Heart right ventricle (tissue), 16 donors: ENCODE results near the gene STOX1. TPM values are rescaled to one million over a fixed set of nuclear protein-coding genes. Genes with fewer than 3 reads are reported as not detected.

Experiments
- ATAC-seq, 8 donors: fragments of 200-7000 bp; cut with Tn5 transposase; one replicate each; pipeline ENCODE4 v1.9.1; 2020; ENCODE audit warnings: mild to moderate bottlenecking in 8 of 8, moderate library complexity in 8 of 8, moderate number of reproducible peaks in 1 of 8
- DNase-seq, 2 donors: peaks; one replicate each; pipeline ENCODE4 v3.0.0-alpha.2; 2020
- H3K27ac ChIP-seq, 10 donors: fragments of 200-600 bp; sonication (generic) in 2 of 10; one replicate each; pipeline versions ENCODE4 v1.5.0 to v1.8.0; 2020 to 2022; ENCODE audit warnings: mild to moderate bottlenecking in 3 of 10
- H3K27me3 ChIP-seq, 7 donors: fragments of 200-600 bp; one replicate each; pipeline ENCODE4 v1.8.0; 2021 to 2022; ENCODE audit warnings: mild to moderate bottlenecking in 2 of 7
- H3K36me3 ChIP-seq, 9 donors: fragments of 200-600 bp; sonication (generic) in 1 of 9; one replicate each; pipeline versions ENCODE4 v1.5.0 to v1.8.0; 2020 to 2022; ENCODE audit warnings: mild to moderate bottlenecking in 2 of 9
- H3K4me1 ChIP-seq, 9 donors: fragments of 200-600 bp; sonication (generic) in 1 of 9; one replicate each; pipeline versions ENCODE4 v1.5.0 to v1.8.0; 2020 to 2022; ENCODE audit warnings: mild to moderate bottlenecking in 4 of 9
- H3K4me3 ChIP-seq, 10 donors: fragments of 200-600 bp; sonication (generic) in 2 of 10; one replicate each; pipeline versions ENCODE4 v1.5.0 to v1.8.0; 2020 to 2022; ENCODE audit warnings: mild to moderate bottlenecking in 7 of 10, moderate library complexity in 2 of 10
- H3K9me3 ChIP-seq, 11 donors: fragments of 200-600 bp in 10 of 11; sonication (generic) in 2 of 11; one replicate each; pipeline versions ENCODE4 v1.5.0 to v1.8.0; 2013 to 2022; ENCODE audit warnings: mild to moderate bottlenecking in 2 of 11, control low read depth in 1 of 11, moderate library complexity in 1 of 11
- WGBS, 2 donors: extraction: QIAGEN DNeasy Blood & Tissue Kit; methylation state at CpG; one replicate each; pipeline ENCODE4 v1.1.7; 2013; ENCODE audit warnings: inconsistent platforms in 1 of 2; 5-methylcytosine and 5-hydroxymethylcytosine counted together
- intact Hi-C, 10 donors: fragments of 100-400 bp; cut with DNase I; formaldehyde crosslinking; loops; one replicate each; pipeline versions ENCODE4 v1.11.1 to v1.14.2; 2022
- polyA plus RNA-seq, 2 donors: library from polyadenylated mRNA; stranded (reverse); fragments of 200-250 nt; gene quantifications; one replicate each; pipeline ENCODE4 v1.2.3, GENCODE V29; 2013
- total RNA-seq, 10 donors: library from RNA; stranded (reverse); fragmentation: NEBNext Ultra II Directional in 3 of 10; extraction: Animal tissue kit (Norgen Biotek cat#: 25700) in 3 of 10; gene quantifications; one replicate each; pipeline versions ENCODE4 v1.2.1 to v1.2.4, GENCODE V29; 2021 to 2023
- TF ChIP-seq, protein P1 (sequence below), 9 donors: fragments of 200-600 bp; sonication (generic) in 2 of 9; IDR thresholded peaks; one replicate each; pipeline versions ENCODE4 v1.5.0 to v1.8.0; 2021 to 2022; ENCODE audit warnings: antibody characterized with exemption in 9 of 9, mild to moderate bottlenecking in 5 of 9, moderate library complexity in 1 of 9
- donor health status: Arrhythmogenic right ventricular cardiomyopathy.
- donor health status: ischemic (EF 13 %, LVEDD 7.1; RV severe dilation, severe dysfunction).
- donor health status: healthy with polysubstance abuse.
- donor health status: DM: no; HTN: yes; CAD: no.
- donor health status: DM: no; HTN: no; CAD: no.
- donor health status: ischemic (EF 25% LVEDD 6.9; RV normal size, moderate dysfunction).
- donor health status: ischemic (EF 25% LVEDD 5.7; RV mildly dilated, moderate dysfunction).
- donor health status: healthy.
- donor health status: DM: yes; HTN: yes; CAD: no.
- donor health status: Ischemic cardiomyopathy.
- donor health status: ischemic (EF 35%, LVEDD 5.7; RV mildly dilated, moderate dysfunction).
- donor health status: nonischemic (EF 11% LVEDD 7.7; RV severe dilation, severe dysfunction).
- donor health status: DM: yes; HTN: yes; CAD: no.
- donor health status: PGD.
- donor health status: ischemic (EF 29% LVEDD 5.4; RV normal size, mild dysfunction).
- donor health status: nonischemic (EF 23%, LVEDD 6.1; RV moderate dilation, normal function).

Gene STOX1
- total and polyA plus RNA-seq, 12 donors: 0.09 to 1.9 (median 0.25) TPM; not detected in 2

DNA sequence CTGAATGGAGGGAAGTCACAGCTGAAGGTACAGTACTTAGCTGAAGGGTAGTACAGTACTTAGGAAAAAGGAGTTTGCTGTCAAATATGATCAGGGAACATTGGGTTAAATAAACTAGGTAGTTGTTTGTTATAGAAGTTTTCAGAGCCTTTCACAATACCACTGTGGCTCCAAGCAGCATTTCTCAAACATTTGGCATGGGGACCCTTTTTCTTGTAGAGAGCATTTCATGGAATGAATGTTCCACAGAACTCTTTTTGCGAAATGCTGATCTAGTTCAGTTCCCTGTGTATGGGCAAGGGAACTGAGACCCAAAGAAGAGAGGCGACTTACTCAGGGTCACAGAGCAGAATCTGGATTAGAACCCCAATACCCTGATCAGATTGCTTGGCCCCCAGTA lies 42.3 kb downstream of the STOX1 start:
- H3K36me3 ChIP-seq: no peaks in the 10 kb centered on the region
- 80 to 98% methylated on average over 2 of the region's 2 CpGs for WGBS, 2 donors
- intact Hi-C loops: no loop called here
- no peak for ATAC-seq
- TF ChIP-seq, protein P1, sequence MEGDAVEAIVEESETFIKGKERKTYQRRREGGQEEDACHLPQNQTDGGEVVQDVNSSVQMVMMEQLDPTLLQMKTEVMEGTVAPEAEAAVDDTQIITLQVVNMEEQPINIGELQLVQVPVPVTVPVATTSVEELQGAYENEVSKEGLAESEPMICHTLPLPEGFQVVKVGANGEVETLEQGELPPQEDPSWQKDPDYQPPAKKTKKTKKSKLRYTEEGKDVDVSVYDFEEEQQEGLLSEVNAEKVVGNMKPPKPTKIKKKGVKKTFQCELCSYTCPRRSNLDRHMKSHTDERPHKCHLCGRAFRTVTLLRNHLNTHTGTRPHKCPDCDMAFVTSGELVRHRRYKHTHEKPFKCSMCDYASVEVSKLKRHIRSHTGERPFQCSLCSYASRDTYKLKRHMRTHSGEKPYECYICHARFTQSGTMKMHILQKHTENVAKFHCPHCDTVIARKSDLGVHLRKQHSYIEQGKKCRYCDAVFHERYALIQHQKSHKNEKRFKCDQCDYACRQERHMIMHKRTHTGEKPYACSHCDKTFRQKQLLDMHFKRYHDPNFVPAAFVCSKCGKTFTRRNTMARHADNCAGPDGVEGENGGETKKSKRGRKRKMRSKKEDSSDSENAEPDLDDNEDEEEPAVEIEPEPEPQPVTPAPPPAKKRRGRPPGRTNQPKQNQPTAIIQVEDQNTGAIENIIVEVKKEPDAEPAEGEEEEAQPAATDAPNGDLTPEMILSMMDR (IDR thresholded peaks at IDR 0.05): no peak
- no peak overlapping the region for H3K27ac ChIP-seq
- DNase-seq: no peak
- peaks cover 0 to 13% (median 6%) of the 10 kb centered on the region in 9 donors for H3K4me1 ChIP-seq
- H3K4me3 ChIP-seq: no peak overlapping the region
- H3K9me3 ChIP-seq: peaks cover 0 to 5% (median 0%) of the 10 kb centered on the region in 11 donors
- H3K27me3 ChIP-seq: no peaks in the 10 kb centered on the region

DNA sequence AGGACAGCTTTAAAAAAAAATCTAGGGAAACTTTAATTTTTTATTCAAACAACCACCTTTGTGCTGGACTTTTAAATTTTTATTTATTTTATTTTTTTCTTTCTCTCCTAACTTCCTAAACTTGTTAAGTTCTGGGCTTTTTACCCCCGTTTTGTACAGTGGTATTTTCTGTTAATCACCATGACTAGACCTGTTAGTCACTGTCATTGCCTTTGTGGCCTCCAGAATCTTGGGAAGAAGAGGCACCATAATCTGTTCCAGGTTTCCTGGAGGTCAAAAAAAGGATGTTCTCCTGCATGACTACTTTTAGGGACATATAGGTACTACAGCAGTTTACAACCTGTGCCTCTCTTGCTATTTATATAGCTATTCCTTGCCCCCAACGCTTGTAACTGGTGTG lies 42.7 kb downstream of the STOX1 start:
- intact Hi-C loops: no loop called here
- no peak overlapping the region for H3K4me3 ChIP-seq
- 86 to 87% methylated on average over 2 of the region's 2 CpGs for WGBS, 2 donors
- H3K27ac ChIP-seq: peak overlapping the region in 2 of 10 donors; percentile 49 to 52
- H3K36me3 ChIP-seq: no peaks in the 10 kb centered on the region
- no peaks in the 10 kb centered on the region for H3K27me3 ChIP-seq
- peaks cover 0 to 13% (median 6%) of the 10 kb centered on the region in 9 donors for H3K4me1 ChIP-seq
- TF ChIP-seq, protein P1 (IDR thresholded peaks at IDR 0.05): no peak
- DNase-seq: no peak
- ATAC-seq: no peak
- peaks cover 0 to 5% (median 0%) of the 10 kb centered on the region in 11 donors for H3K9me3 ChIP-seq

DNA sequence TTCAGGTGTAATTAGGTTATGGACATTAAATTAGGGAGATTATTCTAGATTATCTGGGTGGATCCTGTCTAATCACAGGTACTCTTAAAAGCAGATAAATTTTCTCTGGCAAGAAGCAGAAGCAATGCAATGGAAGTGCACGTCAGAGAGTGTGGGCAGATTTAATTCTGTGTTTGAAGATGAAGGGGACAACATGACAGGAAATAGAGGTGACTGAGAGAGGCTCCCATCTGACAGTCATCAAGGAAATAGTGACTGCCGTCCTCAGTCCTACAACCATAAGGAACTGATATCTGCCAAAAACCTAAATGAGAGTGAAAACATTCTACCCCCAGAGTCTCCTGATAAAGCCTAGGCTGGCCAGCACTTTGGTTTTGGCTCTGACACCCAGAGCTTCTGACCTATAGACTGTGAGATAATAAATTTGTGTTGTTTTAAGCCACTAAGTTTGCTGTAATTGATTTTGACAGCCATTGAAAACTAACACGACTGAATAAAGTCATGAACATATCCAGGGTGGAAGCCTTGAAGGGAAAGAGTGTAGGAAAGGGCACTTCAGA lies 43.3 kb downstream of the STOX1 start:
- TF ChIP-seq, protein P1 (IDR thresholded peaks at IDR 0.05): no peak
- Histone ChIP-seq H3K27me3 (no peaks in the 10 kb centered on the region), H3K36me3 (no peaks in the 10 kb centered on the region), H3K9me3 (peaks cover 0 to 5% (median 0%) of the 10 kb centered on the region in 11 donors), H3K4me3 (no peak overlapping the region), H3K4me1 (peaks cover 0 to 13% (median 6%) of the 10 kb centered on the region in 9 donors), H3K27ac (peak overlapping the region in 4 of 10 donors; percentile 10 to 55 (median 50))
- DNase-seq (no peak), ATAC-seq (no peak)
- intact Hi-C loops: no loop called here
- WGBS, 2 donors: 43 to 59% methylated on average over 3 of the region's 3 CpGs

DNA sequence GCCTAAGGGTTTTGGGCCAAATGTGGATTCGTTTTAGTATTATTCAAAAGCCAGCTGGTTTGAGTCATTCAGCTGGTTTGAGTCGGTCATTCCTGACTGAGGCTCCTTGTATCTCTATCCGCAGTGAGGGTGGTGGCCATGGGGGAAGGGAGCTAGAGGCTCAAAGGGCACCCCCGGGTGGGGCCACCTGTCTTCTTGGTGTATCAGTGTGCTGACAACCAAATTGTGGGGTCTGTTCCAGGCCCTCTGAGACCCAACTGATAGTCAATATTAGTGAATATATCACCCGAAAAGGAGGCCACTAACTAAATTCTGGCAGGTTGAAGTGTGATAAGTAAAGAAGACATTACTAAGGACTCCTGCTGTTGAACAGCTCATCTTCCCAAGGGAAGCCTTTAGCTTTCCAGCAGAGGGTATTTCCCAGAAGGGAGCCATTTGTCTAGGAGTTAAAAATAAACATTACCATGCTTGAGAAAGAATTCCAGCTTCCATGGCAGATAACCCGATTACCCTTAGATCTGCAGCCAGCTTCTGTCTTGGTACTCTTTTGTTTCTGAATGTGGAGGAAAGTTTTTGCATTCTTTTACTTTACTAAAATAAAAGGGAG lies 43.9 kb downstream of the STOX1 start:
- intact Hi-C loops: no loop called here
- H3K27me3 ChIP-seq: no peaks in the 10 kb centered on the region
- no peak overlapping the region for H3K4me3 ChIP-seq
- H3K9me3 ChIP-seq: peaks cover 0 to 5% (median 0%) of the 10 kb centered on the region in 11 donors
- WGBS, 2 donors: 39 to 43% methylated on average over 6 of the region's 6 CpGs
- H3K27ac ChIP-seq: peak overlapping the region in 3 of 10 donors; percentile 49 to 55 (median 52)
- TF ChIP-seq, protein P1 (IDR thresholded peaks at IDR 0.05): no peak
- peak in 6 of 8 donors; percentile 35 to 67 (median 56) for ATAC-seq
- H3K36me3 ChIP-seq: no peaks in the 10 kb centered on the region
- peak in 1 of 2 donors; percentile 5 for DNase-seq
- peaks cover 0 to 13% (median 6%) of the 10 kb centered on the region in 9 donors for H3K4me1 ChIP-seq
